ENCODE data around the gene SLC39A12. TPM values are rescaled to one million over a fixed set of nuclear protein-coding genes. Genes with fewer than 3 reads are reported as not detected.

SLC39A12 gene
- total RNA-seq, 3 donors from 2014 or later: under 0.01 to 0.88 (median 0.16) TPM

- intact Hi-C loops (cut with DNase I; ENCODE audit: low total_unique reads): no loop called here
- no peak for DNase-seq (ENCODE audit: low spot score in 2 of 2)
- no peaks in the 10 kb centered on the region for H3K36me3 ChIP-seq
- no peak overlapping the region for H3K4me3 ChIP-seq
- TF ChIP-seq POLR2A (IDR thresholded peaks at IDR 0.05): no peak
- no peak for TF ChIP-seq POLR2AphosphoS5 (IDR thresholded peaks at IDR 0.05)
- H3K9me3 ChIP-seq: peaks cover 4 to 26% of the 10 kb centered on the region in 2 donors
- no peak overlapping the region for H3K27ac ChIP-seq
- H3K4me1 ChIP-seq: no peaks in the 10 kb centered on the region
- H3K27me3 ChIP-seq: no peaks in the 10 kb centered on the region
These were observed 70.2 kb downstream of the SLC39A12 start for GRCh38 chr10:18021725-18022480.

GRCh38 chr10:18043148-18044006, 91.7 kb downstream of the SLC39A12 start:
- no peaks in the 10 kb centered on the region for H3K36me3 ChIP-seq
- H3K9me3 ChIP-seq: no peaks in the 10 kb centered on the region
- no peaks in the 10 kb centered on the region for H3K27me3 ChIP-seq
- no peak for TF ChIP-seq CTCF (IDR thresholded peaks at IDR 0.05)
- no peak for TF ChIP-seq POLR2AphosphoS5 (IDR thresholded peaks at IDR 0.05)
- no peak for TF ChIP-seq POLR2A (IDR thresholded peaks at IDR 0.05)
- H3K4me3 ChIP-seq: no peak overlapping the region
- H3K4me1 ChIP-seq: no peaks in the 10 kb centered on the region
- DNase-seq (ENCODE audit: low spot score in 2 of 2): no peak
- intact Hi-C loops (cut with DNase I; ENCODE audit: low total_unique reads): no loop called here
- H3K27ac ChIP-seq: no peak overlapping the region

GRCh38 chr10:18044976-18045720, 93.4 kb downstream of the SLC39A12 start:
- H3K4me3 ChIP-seq: no peak overlapping the region
- H3K4me1 ChIP-seq: no peaks in the 10 kb centered on the region
- H3K27me3 ChIP-seq: no peaks in the 10 kb centered on the region
- DNase-seq (ENCODE audit: low spot score in 2 of 2): no peak
- H3K9me3 ChIP-seq: no peaks in the 10 kb centered on the region
- intact Hi-C loops (cut with DNase I; ENCODE audit: low total_unique reads): no loop called here
- TF ChIP-seq POLR2AphosphoS5 (IDR thresholded peaks at IDR 0.05): no peak
- TF ChIP-seq CTCF (IDR thresholded peaks at IDR 0.05): no peak
- TF ChIP-seq POLR2A (IDR thresholded peaks at IDR 0.05): no peak
- no peak overlapping the region for H3K27ac ChIP-seq
- no peaks in the 10 kb centered on the region for H3K36me3 ChIP-seq

GRCh38 chr10:18056583-18056982, 104.9 kb downstream of the SLC39A12 start:
- intact Hi-C loops (cut with DNase I; ENCODE audit: low total_unique reads): no loop called here
- no peak for DNase-seq (ENCODE audit: low spot score in 2 of 2)
- TF ChIP-seq CTCF (IDR thresholded peaks at IDR 0.05) (no peak), POLR2A (IDR thresholded peaks at IDR 0.05) (no peak), POLR2AphosphoS5 (IDR thresholded peaks at IDR 0.05) (no peak)
- no peak overlapping the region for H3K4me3 ChIP-seq
- no peaks in the 10 kb centered on the region for H3K27me3 ChIP-seq
- H3K9me3 ChIP-seq: peaks cover 0 to 11% of the 10 kb centered on the region in 2 donors
- no peak overlapping the region for H3K27ac ChIP-seq
- H3K36me3 ChIP-seq: no peaks in the 10 kb centered on the region
- H3K4me1 ChIP-seq: no peaks in the 10 kb centered on the region

GRCh38 chr10:18059826-18060559, 108.3 kb downstream of the SLC39A12 start:
- Histone ChIP-seq H3K36me3 (no peaks in the 10 kb centered on the region), H3K27me3 (no peaks in the 10 kb centered on the region), H3K27ac (no peak overlapping the region), H3K4me1 (no peaks in the 10 kb centered on the region), H3K4me3 (no peak overlapping the region), H3K9me3 (peaks cover 0 to 5% of the 10 kb centered on the region in 2 donors)
- intact Hi-C loops (cut with DNase I; ENCODE audit: low total_unique reads): no loop called here
- no peak for DNase-seq (ENCODE audit: low spot score in 2 of 2)
- no peak for TF ChIP-seq CTCF (IDR thresholded peaks at IDR 0.05)
- TF ChIP-seq POLR2A (IDR thresholded peaks at IDR 0.05): no peak
- TF ChIP-seq POLR2AphosphoS5 (IDR thresholded peaks at IDR 0.05): no peak

Measured in breast epithelium (tissue), 4 donors.